H1 (cell line): ENCODE data around the gene CCT6A. TPM values are rescaled to one million over a fixed set of nuclear protein-coding genes. Genes with fewer than 3 reads are reported as not detected.

Source experiments
- CTCF ChIA-PET: fragments of 300-600 bp; sonication (Branson Sonifier 250); formaldehyde crosslinking; loops from one replicate; lab custom pipeline; 2021; ENCODE audit not compliant: partially characterized antibody; lab: Charles Lee
- POLR2A ChIA-PET: fragments of 300-600 bp; sonication (Branson Sonifier 250); formaldehyde crosslinking; loops from one replicate; lab custom pipeline; 2021; ENCODE audit warnings: inconsistent platforms; ENCODE audit not compliant: partially characterized antibody; lab: Charles Lee
- DNase-seq, 2 experiments: peaks; one replicate each; pipeline versions ENCODE4 v3.0.0 to v3.0.0-alpha.2; 2010 to 2022; ENCODE audit warnings: low spot score in 2 of 2, low read depth in 1 of 2, mixed read lengths in 1 of 2
- FAIRE-seq: peaks from 2 replicates; lab custom pipeline; 2011; peaks lifted over from hg19 to GRCh38; lab: Jason Lieb, UNC
- H2AFZ ChIP-seq: 2 replicates; pipeline ENCODE4 v1.8.1; 2012; ENCODE audit warnings: low read length, inconsistent platforms
- H2AK5ac ChIP-seq: 2 replicates; pipeline ENCODE4 v1.6.1; 2013; ENCODE audit warnings: low read depth, low read length
- H2BK120ac ChIP-seq: replicated peaks from 2 replicates; pipeline ENCODE3; 2013; ENCODE audit warnings: low read depth, low read length, inconsistent platforms
- H2BK12ac ChIP-seq: 2 replicates; pipeline ENCODE4 v1.6.1; 2013; ENCODE audit warnings: low read depth, low read length
- H2BK15ac ChIP-seq: 2 replicates; pipeline ENCODE4 v1.6.1; 2013; ENCODE audit warnings: low read length
- H2BK20ac ChIP-seq: 2 replicates; pipeline ENCODE4 v1.6.1; 2013; ENCODE audit warnings: low read length
- H2BK5ac ChIP-seq: 2 replicates; pipeline ENCODE4 v1.6.1; 2013; ENCODE audit warnings: low read depth, low read length
- H3K14ac ChIP-seq: 2 replicates; pipeline ENCODE4 v1.6.1; 2013; ENCODE audit warnings: inconsistent platforms; ENCODE audit not compliant: insufficient read length
- H3K18ac ChIP-seq: 2 replicates; pipeline ENCODE4 v1.6.1; 2013; ENCODE audit warnings: low read length; ENCODE audit errors: extremely low read depth
- H3K23ac ChIP-seq: 2 replicates; pipeline ENCODE4 v1.6.1; 2013; ENCODE audit warnings: inconsistent platforms; ENCODE audit not compliant: insufficient read length
- H3K23me2 ChIP-seq: 2 replicates; pipeline ENCODE4 v1.6.1; 2013; ENCODE audit warnings: low read depth, low read length
- H3K27ac ChIP-seq: 2 replicates; pipeline ENCODE4 v1.6.1; 2011; ENCODE audit warnings: low read depth, low read length, inconsistent platforms
- H3K27me3 ChIP-seq, 4 experiments: replicated peaks in 1 of 4; 1 replicate in 1 of 4; 2 replicates in 3 of 4; pipeline versions ENCODE4 v1.6.1 to v1.8.1; 2011 to 2013; ENCODE audit warnings: low read length in 3 of 4, mild to moderate bottlenecking in 3 of 4, inconsistent platforms in 2 of 4, mixed read lengths in 2 of 4, moderate library complexity in 1 of 4; ENCODE audit not compliant: control insufficient read depth in 3 of 4, insufficient read depth in 3 of 4; ENCODE audit errors: extremely low read depth in 1 of 4
- H3K36me3 ChIP-seq, 4 experiments: 2 replicates each; pipeline versions ENCODE4 v1.6.1 to v1.8.1; 2011 to 2013; ENCODE audit warnings: mild to moderate bottlenecking in 4 of 4, low read length in 3 of 4, moderate library complexity in 2 of 4, control low read depth in 1 of 4, inconsistent platforms in 1 of 4; ENCODE audit not compliant: insufficient read depth in 4 of 4, control insufficient read depth in 2 of 4
- H3K4ac ChIP-seq: replicated peaks from 2 replicates; pipeline ENCODE3; 2013; ENCODE audit warnings: low read length, low read depth, mixed read lengths, inconsistent platforms; ENCODE audit not compliant: insufficient read length
- H3K4me1 ChIP-seq, 4 experiments: replicated peaks in 1 of 4; 1 replicate in 1 of 4; 2 replicates in 3 of 4; pipeline versions ENCODE4 v1.6.1 to v1.8.1; 2011 to 2013; ENCODE audit warnings: low read length in 3 of 4, inconsistent platforms in 2 of 4, mixed read lengths in 1 of 4; ENCODE audit not compliant: insufficient read depth in 4 of 4, control insufficient read depth in 3 of 4
- H3K4me2 ChIP-seq, 2 experiments: 2 replicates each; pipeline versions ENCODE4 v1.6.1 to v1.8.1; 2011 to 2013; ENCODE audit warnings: low read depth in 2 of 2, low read length in 2 of 2, control low read depth in 1 of 2, inconsistent platforms in 1 of 2, mild to moderate bottlenecking in 1 of 2; ENCODE audit not compliant: insufficient read depth in 1 of 2
- H3K4me3 ChIP-seq, 4 experiments: fragments of 200-600, 300-600 bp in 1 of 4; sonication (generic), shearing (Covaris generic), sonication (Bioruptor Twin) in 1 of 4; 2 replicates each; pipeline versions ENCODE4 v1.5.1 to v1.8.1; 2011 to 2016; ENCODE audit warnings: low read length in 4 of 4, low read depth in 3 of 4, control low read depth in 2 of 4, inconsistent platforms in 2 of 4, mild to moderate bottlenecking in 2 of 4, mixed read lengths in 1 of 4, moderate library complexity in 1 of 4; ENCODE audit not compliant: insufficient read depth in 2 of 4; ENCODE audit errors: extremely low read depth in 1 of 4
- H3K56ac ChIP-seq: replicated peaks from 2 replicates; pipeline ENCODE3; 2013; ENCODE audit warnings: low read depth, mild to moderate bottlenecking, mixed read lengths, low read length, inconsistent platforms; ENCODE audit not compliant: insufficient read length
- H3K79me1 ChIP-seq: 2 replicates; pipeline ENCODE4 v1.6.1; 2013; ENCODE audit warnings: low read depth, low read length, control low read depth
- H3K79me2 ChIP-seq, 2 experiments: 2 replicates each; pipeline versions ENCODE4 v1.6.1 to v1.8.1; 2012 to 2013; ENCODE audit warnings: low read length in 2 of 2, mild to moderate bottlenecking in 2 of 2, inconsistent platforms in 1 of 2; ENCODE audit not compliant: insufficient read depth in 2 of 2, control insufficient read depth in 1 of 2
- H3K9ac ChIP-seq, 4 experiments: replicated peaks in 1 of 4; 1 replicate in 1 of 4; 2 replicates in 3 of 4; pipeline versions ENCODE4 v1.6.1 to v1.8.1; 2011 to 2013; ENCODE audit warnings: low read depth in 3 of 4, low read length in 3 of 4, control low read depth in 2 of 4, mild to moderate bottlenecking in 2 of 4, moderate library complexity in 2 of 4, inconsistent platforms in 1 of 4; ENCODE audit errors: extremely low read depth in 1 of 4
- H3K9me3 ChIP-seq, 2 experiments: 2 replicates each; pipeline versions ENCODE4 v1.6.1 to v1.8.1; 2012 to 2013; ENCODE audit warnings: mild to moderate bottlenecking in 2 of 2, moderate library complexity in 2 of 2, control low read depth in 1 of 2, inconsistent platforms in 1 of 2, low read depth in 1 of 2, low read length in 1 of 2, mixed read lengths in 1 of 2; ENCODE audit not compliant: insufficient read depth in 2 of 2
- H4K20me1 ChIP-seq, 2 experiments: replicated peaks in 1 of 2; 2 replicates each; pipeline versions ENCODE3 to v1.8.1; 2011 to 2013; ENCODE audit warnings: inconsistent platforms in 2 of 2, low read length in 2 of 2, mild to moderate bottlenecking in 1 of 2; ENCODE audit not compliant: insufficient read depth in 2 of 2, control insufficient read depth in 1 of 2
- H4K5ac ChIP-seq: 2 replicates; pipeline ENCODE4 v1.6.1; 2013; ENCODE audit warnings: low read length, low read depth, mixed read lengths, inconsistent platforms; ENCODE audit not compliant: insufficient read length
- H4K8ac ChIP-seq: 2 replicates; pipeline ENCODE4 v1.8.0; 2013; ENCODE audit warnings: mild to moderate bottlenecking, moderate library complexity, low read length, inconsistent platforms; ENCODE audit not compliant: insufficient read depth; ENCODE audit errors: extremely low read depth
- H4K91ac ChIP-seq: replicated peaks from 2 replicates; pipeline ENCODE3; 2013; ENCODE audit warnings: low read length, mixed read lengths, inconsistent platforms; ENCODE audit not compliant: insufficient read length
- RAD21 ChIP-seq, 2 experiments: IDR thresholded peaks in 1 of 2; conservative IDR thresholded peaks in 1 of 2; 2 replicates each; pipeline ENCODE4 v1.6.1; 2011; ENCODE audit warnings: low read depth in 2 of 2, low read length in 2 of 2, improper control_type of control experiment in 1 of 2, inconsistent platforms in 1 of 2, mild to moderate bottlenecking in 1 of 2, moderate library complexity in 1 of 2
- RNF2 ChIP-seq: fragments of 200-900, 300-1000 bp; sonication (generic); IDR thresholded peaks from 2 replicates; pipeline ENCODE4 v1.7.1; 2016; ENCODE audit warnings: borderline replicate concordance, low read depth, mild to moderate bottlenecking, antibody characterized with exemption, low read length; ENCODE audit not compliant: poor library complexity, severe bottlenecking; ENCODE audit errors: missing control alignments
- SAP30 ChIP-seq: fragments of 300-600 bp; sonication (generic); IDR thresholded peaks from 2 replicates; pipeline ENCODE4 v1.7.1; 2012; ENCODE audit warnings: low read length, moderate library complexity, mild to moderate bottlenecking, inconsistent platforms; ENCODE audit not compliant: insufficient read depth, insufficient replicate concordance
- TAF1 ChIP-seq: IDR thresholded peaks from 2 replicates; pipeline ENCODE4 v1.6.1; 2011; ENCODE audit warnings: mild to moderate bottlenecking, low read depth, low read length
- whole genome bisulfite sequencing, 2 experiments: shearing (Covaris generic) in 1 of 2; methylation state at CpG; one replicate each; pipeline versions ENCODE4 v1.1.6 to v1.1.7; 2013 to 2015; ENCODE audit warnings: low lambda C conversion rate in 2 of 2, mixed read lengths in 2 of 2, inconsistent platforms in 1 of 2, low coverage in 1 of 2, missing lambda C conversion rate in 1 of 2; ENCODE audit not compliant: insufficient replicate concordance in 2 of 2, insufficient coverage in 1 of 2, insufficient read length in 1 of 2; ENCODE audit errors: extremely low coverage in 1 of 2, missing lambda C conversion rate in 1 of 2; 5-methylcytosine and 5-hydroxymethylcytosine counted together
- polyA plus RNA-seq, 7 experiments: library from polyadenylated mRNA; depleted of rRNA in 3 of 7; stranded (reverse) in 5 of 7; unstranded in 2 of 7; fragments of >200 nt in 5 of 7; fragments of 200-250 nt in 2 of 7; gene quantifications; 1 replicate in 5 of 7; 2 replicates in 1 of 7; 4 replicates in 1 of 7; pipeline versions ENCODE4 v1.2.1 to v1.2.3, GENCODE V29; 2011 to 2013; ENCODE audit warnings: missing spikeins in 2 of 7, mixed read lengths in 2 of 7
- total RNA-seq: library from RNA; stranded (reverse); fragmentation: NEBNext Ultra II Directional; extraction: Animal tissue kit (Norgen Biotek cat#: 25700); gene quantifications from 2 replicates; pipeline ENCODE4 v1.2.1, GENCODE V29; 2021

CCT6A gene
- total and polyA plus RNA-seq, 2 of the 8 experiments (the other 6 are each of a cell fraction or from before 2014, with no cell fraction given) = 201 to 272 TPM

DNA sequence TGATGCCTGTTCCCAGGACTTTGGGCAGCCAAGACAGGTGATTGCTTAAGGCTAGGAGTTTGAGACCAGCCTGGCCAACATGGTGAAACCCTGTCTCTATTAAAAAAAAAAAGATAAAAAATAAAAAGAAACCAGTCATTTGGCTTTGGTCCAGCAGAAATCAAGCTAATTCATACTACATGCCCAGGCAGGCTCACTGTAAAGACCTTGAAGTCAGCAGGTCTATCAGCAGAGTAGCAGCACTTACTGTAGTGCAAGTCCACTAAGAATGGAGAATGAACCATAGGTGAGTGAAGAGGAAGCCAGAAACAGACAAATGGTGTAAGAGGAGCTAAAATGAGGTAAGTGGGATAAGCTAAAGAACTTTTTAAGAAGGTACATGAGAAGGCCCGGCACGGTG is 25.0 kb upstream of the CCT6A start:
- H3K4me1 ChIP-seq = no peaks in the 10 kb centered on the region
- no peak overlapping the region for H3K18ac ChIP-seq
- H3K14ac ChIP-seq = no peak overlapping the region
- no peak overlapping the region for H3K4ac ChIP-seq
- ChIA-PET CTCF (interaction anchor here (1.0 kb wide), 1 partner anchor 9 kb away, joined by 3 read pairs; no protein-coding TSS in a partner anchor), POLR2A (interaction anchor here (0.6 to 40.8 kb wide), 3 partner anchors 10 to 76 kb away, joined by 5 to 869 read pairs (median 5); partner anchors contain the start of genes CCT6A, PSPH and SUMF2)
- H4K91ac ChIP-seq = no peak overlapping the region
- H3K79me2 ChIP-seq = peaks cover 0 to 14% of the 10 kb centered on the region in 2 experiments; a peak in 2 of 4 replicates
- H3K36me3 ChIP-seq = peaks cover 2 to 41% (median 21%) of the 10 kb centered on the region in 4 experiments; a peak in 7 of 8 replicates
- DNase-seq (no peak), FAIRE-seq (no peak)
- H2BK15ac ChIP-seq = no peak overlapping the region
- no peak overlapping the region for H3K4me2 ChIP-seq
- peaks cover 1 to 6% of the 10 kb centered on the region in 2 experiments for H4K20me1 ChIP-seq
- H3K4me3 ChIP-seq = no peak overlapping the region
- no peak overlapping the region for H2BK20ac ChIP-seq
- no peak overlapping the region for H2BK5ac ChIP-seq
- H4K5ac ChIP-seq = no peak overlapping the region
- H2AK5ac ChIP-seq = no peak overlapping the region
- no peak overlapping the region for H3K9ac ChIP-seq
- H2BK120ac ChIP-seq = no peak overlapping the region
- no peak overlapping the region for H3K56ac ChIP-seq
- no peak overlapping the region for H2BK12ac ChIP-seq
- no peaks in the 10 kb centered on the region for H3K79me1 ChIP-seq
- H3K27me3 ChIP-seq = no peaks in the 10 kb centered on the region
- no peak overlapping the region for H3K23ac ChIP-seq
- no peak overlapping the region for H2AFZ ChIP-seq
- no peaks in the 10 kb centered on the region for H3K9me3 ChIP-seq
- WGBS, 2 experiments = 7% methylated on average over 1 of the region's 2 CpGs; no CpG with 5 or more reads in 1 of the 2 experiments
- no peak overlapping the region for H4K8ac ChIP-seq
- no peak for TF ChIP-seq SAP30
- no peak for TF ChIP-seq RNF2
- no peak for TF ChIP-seq RAD21 (IDR thresholded peaks at IDR 0.05 in 1 of 2, conservative IDR thresholded peaks at IDR 0.05 in 1 of 2; ENCODE audit: low read depth in 2 of 2, low read length in 2 of 2)
- no peak for TF ChIP-seq TAF1
- H3K23me2 ChIP-seq = no peaks in the 10 kb centered on the region
- no peak overlapping the region for H3K27ac ChIP-seq
